Kidney epithelial cell (primary cell): ENCODE results near the gene ABCB4. TPM values are rescaled to one million over a fixed set of nuclear protein-coding genes. Genes with fewer than 3 reads are reported as not detected.

ENCODE experiments used
- DNase-seq: peaks from one replicate; pipeline ENCODE4 v3.0.0-alpha.2; 2010; ENCODE audit warnings: low read depth
- H3K27me3 ChIP-seq: 2 replicates; pipeline ENCODE4 v1.6.0; 2011; ENCODE audit warnings: low read length; ENCODE audit not compliant: control insufficient read depth, insufficient read depth
- H3K36me3 ChIP-seq: 2 replicates; pipeline ENCODE4 v1.5.1; 2011; ENCODE audit warnings: low read length; ENCODE audit not compliant: control insufficient read depth, insufficient read depth
- H3K4me3 ChIP-seq: 2 replicates; pipeline ENCODE4 v1.5.1; 2011; ENCODE audit warnings: low read depth, mild to moderate bottlenecking, control low read depth, low read length
- CTCF ChIP-seq: IDR thresholded peaks from 2 replicates; pipeline ENCODE4 v1.5.1; 2011; ENCODE audit warnings: mild to moderate bottlenecking, moderate library complexity, low read length, control low read depth, inconsistent platforms; ENCODE audit not compliant: insufficient read depth, poor library complexity, severe bottlenecking
- total RNA-seq: library from RNA; depleted of rRNA; stranded (reverse); fragments of >200 nt; gene quantifications from 2 replicates; pipeline ENCODE4 v1.2.3, GENCODE V29; 2015

Gene ABCB4
- total RNA-seq, 1 donor from 2014 or later, result 6.4 TPM

GRCh38 chr7:87427288-87427687 lies 48.2 kb downstream of the ABCB4 start:
- no peaks in the 10 kb centered on the region for H3K36me3 ChIP-seq
- no peak for TF ChIP-seq CTCF
- H3K4me3 ChIP-seq, result no peak overlapping the region
- DNase-seq, result no peak
- no peaks in the 10 kb centered on the region for H3K27me3 ChIP-seq

- H3K4me3 ChIP-seq, result no peak overlapping the region
- TF ChIP-seq CTCF, result no peak
- no peaks in the 10 kb centered on the region for H3K36me3 ChIP-seq
- no peak for DNase-seq
- H3K27me3 ChIP-seq, result no peaks in the 10 kb centered on the region
Measured at GRCh38 chr7:87426160-87426559, 49.3 kb downstream of the ABCB4 start.

- Histone ChIP-seq H3K36me3 (no peaks in the 10 kb centered on the region), H3K4me3 (no peak overlapping the region), H3K27me3 (no peaks in the 10 kb centered on the region)
- TF ChIP-seq CTCF, result no peak
- DNase-seq, result no peak
Measured at GRCh38 chr7:87424075-87424474, 51.4 kb downstream of the ABCB4 start.

GRCh38 chr7:87420173-87420572 lies 55.3 kb downstream of the ABCB4 start:
- Histone ChIP-seq H3K27me3 (no peaks in the 10 kb centered on the region), H3K4me3 (no peak overlapping the region), H3K36me3 (no peaks in the 10 kb centered on the region)
- TF ChIP-seq CTCF, result no peak
- no peak for DNase-seq

GRCh38 chr7:87416682-87417587 lies 58.5 kb downstream of the ABCB4 start:
- Histone ChIP-seq H3K36me3 (no peaks in the 10 kb centered on the region), H3K27me3 (no peaks in the 10 kb centered on the region), H3K4me3 (no peak overlapping the region)
- TF ChIP-seq CTCF, result peak; percentile 42
- peak; percentile 9 for DNase-seq

- TF ChIP-seq CTCF, result no peak
- Histone ChIP-seq H3K36me3 (no peaks in the 10 kb centered on the region), H3K27me3 (no peaks in the 10 kb centered on the region), H3K4me3 (no peak overlapping the region)
- DNase-seq, result peak; percentile 75
Measured at GRCh38 chr7:87414794-87415188, 60.7 kb downstream of the ABCB4 start.
